Measurements from ENCODE around the gene ACACB. TPM values are rescaled to one million over a fixed set of nuclear protein-coding genes. Genes with fewer than 3 reads are reported as not detected.

ACACB gene
- total RNA-seq, 2 donors from 2014 or later, result 37.5 to 51.3 TPM

GRCh38 chr12:109099431-109100020 is 16.9 kb upstream of the ACACB start:
- TF ChIP-seq CTCF (IDR thresholded peaks at IDR 0.05), result no peak
- H3K36me3 ChIP-seq, result peaks cover 16% of the 10 kb centered on the region
- no peak for DNase-seq (ENCODE audit: low spot score)
- peaks cover 16 to 28% of the 10 kb centered on the region in 2 donors for H3K4me1 ChIP-seq (ENCODE audit: control insufficient read depth in 1 of 2, low read depth in 2 of 2)
- H3K27ac ChIP-seq, result peak overlapping the region; percentile 82 to 85
- no peaks in the 10 kb centered on the region for H3K27me3 ChIP-seq (replicated peaks; ENCODE audit: insufficient read depth)
- ATAC-seq (ENCODE audit: insufficient number of reproducible peaks, low FRiP score, low read depth), result no peak
- H3K4me3 ChIP-seq, result peak overlapping the region; percentile 83
- no peaks in the 10 kb centered on the region for H3K9me3 ChIP-seq

GRCh38 chr12:109100741-109101140 is 15.6 kb upstream of the ACACB start:
- H3K36me3 ChIP-seq, result peaks cover 21% of the 10 kb centered on the region
- no peak for DNase-seq (ENCODE audit: low spot score)
- no peak for TF ChIP-seq CTCF (IDR thresholded peaks at IDR 0.05)
- no peak overlapping the region for H3K27ac ChIP-seq
- no peak for ATAC-seq (ENCODE audit: insufficient number of reproducible peaks, low FRiP score, low read depth)
- no peaks in the 10 kb centered on the region for H3K9me3 ChIP-seq
- no peak overlapping the region for H3K4me3 ChIP-seq
- H3K27me3 ChIP-seq (replicated peaks; ENCODE audit: insufficient read depth), result no peaks in the 10 kb centered on the region
- H3K4me1 ChIP-seq (ENCODE audit: control insufficient read depth in 1 of 2, low read depth in 2 of 2), result peaks cover 16 to 28% of the 10 kb centered on the region in 2 donors

- no peak for ATAC-seq (ENCODE audit: insufficient number of reproducible peaks, low FRiP score, low read depth)
- no peak overlapping the region for H3K27ac ChIP-seq
- no peaks in the 10 kb centered on the region for H3K27me3 ChIP-seq (replicated peaks; ENCODE audit: insufficient read depth)
- peaks cover 13 to 23% of the 10 kb centered on the region in 2 donors for H3K4me1 ChIP-seq (ENCODE audit: control insufficient read depth in 1 of 2, low read depth in 2 of 2)
- TF ChIP-seq CTCF (IDR thresholded peaks at IDR 0.05), result no peak
- no peak for DNase-seq (ENCODE audit: low spot score)
- no peak overlapping the region for H3K4me3 ChIP-seq
- H3K9me3 ChIP-seq, result no peaks in the 10 kb centered on the region
- peaks cover 24% of the 10 kb centered on the region for H3K36me3 ChIP-seq
Measured at GRCh38 chr12:109102491-109102890, 13.9 kb upstream of the ACACB start.

- Histone ChIP-seq H3K27ac (no peak overlapping the region), H3K4me1 (ENCODE audit: control insufficient read depth in 1 of 2, low read depth in 2 of 2) (peaks cover 0 to 7% of the 10 kb centered on the region in 2 donors), H3K9me3 (no peaks in the 10 kb centered on the region), H3K4me3 (no peak overlapping the region), H3K36me3 (peaks cover 29% of the 10 kb centered on the region), H3K27me3 (replicated peaks; ENCODE audit: insufficient read depth) (no peaks in the 10 kb centered on the region)
- ATAC-seq (ENCODE audit: insufficient number of reproducible peaks, low FRiP score, low read depth) (no peak), DNase-seq (ENCODE audit: low spot score) (no peak)
- TF ChIP-seq CTCF (IDR thresholded peaks at IDR 0.05), result no peak
Measured at GRCh38 chr12:109105176-109105575, 11.2 kb upstream of the ACACB start.

- H3K27ac ChIP-seq, result peak overlapping the region in 1 of 2 donors; percentile 92
- no peak for DNase-seq (ENCODE audit: low spot score)
- no peak for TF ChIP-seq CTCF (IDR thresholded peaks at IDR 0.05)
- no peak overlapping the region for H3K4me3 ChIP-seq
- peaks cover 11% of the 10 kb centered on the region for H3K36me3 ChIP-seq
- no peaks in the 10 kb centered on the region for H3K9me3 ChIP-seq
- peaks cover 6 to 32% of the 10 kb centered on the region in 2 donors for H3K4me1 ChIP-seq (ENCODE audit: control insufficient read depth in 1 of 2, low read depth in 2 of 2)
- ATAC-seq (ENCODE audit: insufficient number of reproducible peaks, low FRiP score, low read depth), result no peak
- no peaks in the 10 kb centered on the region for H3K27me3 ChIP-seq (replicated peaks; ENCODE audit: insufficient read depth)
Measured at GRCh38 chr12:109109746-109110350, 6.5 kb upstream of the ACACB start.
